GM19023 (cell line): ENCODE measurements around the gene AATF.

Experiments used
- ATAC-seq: cut with Tn5 transposase; IDR thresholded peaks from one replicate; pipeline ENCODE4 v1.9.1; 2021; ENCODE audit warnings: mild to moderate bottlenecking, moderate library complexity; ENCODE audit not compliant: unreplicated experiment

Gene AATF

GRCh38 chr17:36940313-36941264, 8.2 kb upstream of the AATF start:
- no peak for ATAC-seq

GRCh38 chr17:36941265-36942010, 7.3 kb upstream of the AATF start:
- ATAC-seq: no peak

GRCh38 chr17:36942019-36942599, 6.6 kb upstream of the AATF start:
- no peak for ATAC-seq

- no peak for ATAC-seq
Measured at GRCh38 chr17:36942631-36943125, 6.1 kb upstream of the AATF start.

GRCh38 chr17:36943250-36944191, 5.2 kb upstream of the AATF start:
- no peak for ATAC-seq

GRCh38 chr17:36944553-36944952, 4.2 kb upstream of the AATF start:
- no peak for ATAC-seq

GRCh38 chr17:36945140-36945539, 3.6 kb upstream of the AATF start:
- ATAC-seq: no peak

- ATAC-seq: no peak
Measured at GRCh38 chr17:36945959-36946725, 2.6 kb upstream of the AATF start.

- ATAC-seq: no peak
Measured at GRCh38 chr17:36946726-36947091, 2.0 kb upstream of the AATF start.

- no peak for ATAC-seq
Measured at GRCh38 chr17:36947922-36948716, 635 bp upstream of the AATF start.

GRCh38 chr17:36949461-36949927, 740 bp downstream of the AATF start:
- no peak for ATAC-seq

- ATAC-seq: no peak
Measured at GRCh38 chr17:36950027-36950426, 1.3 kb downstream of the AATF start.

GRCh38 chr17:36951084-36951789, 2.5 kb downstream of the AATF start:
- ATAC-seq: no peak

GRCh38 chr17:36971508-36971907, 22.8 kb downstream of the AATF start:
- ATAC-seq: no peak

- ATAC-seq: no peak
Measured at GRCh38 chr17:36972186-36972700, 23.5 kb downstream of the AATF start.

GRCh38 chr17:36972905-36973304, 24.2 kb downstream of the AATF start:
- no peak for ATAC-seq

- no peak for ATAC-seq
Measured at GRCh38 chr17:36975922-36976515, 27.3 kb downstream of the AATF start.
